Astrocyte (in vitro differentiated cells and primary cell): ENCODE measurements around the gene CLCNKA. TPM values are rescaled to one million over a fixed set of nuclear protein-coding genes. Genes with fewer than 3 reads are reported as not detected.
A peak's percentile ranks its signal among the peaks of the same experiment; 100 is the strongest.

Experiments
- DNase-seq: peaks from one replicate; pipeline ENCODE4 v3.0.0-alpha.2; 2010; ENCODE audit warnings: low read depth
- FAIRE-seq: peaks from 2 replicates; lab custom pipeline; 2011; peaks lifted over from hg19 to GRCh38; lab: Jason Lieb, UNC
- H2AFZ ChIP-seq: 2 replicates; pipeline ENCODE4 v1.6.0; 2012; ENCODE audit warnings: low read depth, low read length, inconsistent platforms
- H3K27ac ChIP-seq: 2 replicates; pipeline ENCODE4 v1.5.1; 2011; ENCODE audit warnings: low read depth, low read length, inconsistent platforms
- H3K27me3 ChIP-seq: 2 replicates; pipeline ENCODE4 v1.6.0; 2011; ENCODE audit warnings: low read length, inconsistent platforms; ENCODE audit not compliant: insufficient read depth
- H3K36me3 ChIP-seq: 2 replicates; pipeline ENCODE4 v1.5.1; 2011; ENCODE audit warnings: low read length, inconsistent platforms; ENCODE audit not compliant: insufficient read depth
- H3K4me1 ChIP-seq: 2 replicates; pipeline ENCODE4 v1.5.1; 2011; ENCODE audit warnings: low read length, inconsistent platforms; ENCODE audit not compliant: insufficient read depth
- H3K4me2 ChIP-seq: 2 replicates; pipeline ENCODE4 v1.6.0; 2012; ENCODE audit warnings: low read length, inconsistent platforms
- H3K4me3 ChIP-seq: 2 replicates; pipeline ENCODE4 v1.5.1; 2011; ENCODE audit warnings: low read depth, mild to moderate bottlenecking, low read length, inconsistent platforms; ENCODE audit not compliant: insufficient read depth
- H3K79me2 ChIP-seq: 2 replicates; pipeline ENCODE4 v1.6.0; 2012; ENCODE audit warnings: mild to moderate bottlenecking, low read length, inconsistent platforms; ENCODE audit not compliant: insufficient read depth
- H3K9ac ChIP-seq: 2 replicates; pipeline ENCODE4 v1.6.0; 2012; ENCODE audit warnings: mild to moderate bottlenecking, low read length, inconsistent platforms
- H3K9me3 ChIP-seq: 2 replicates; pipeline ENCODE4 v1.5.1; 2012; ENCODE audit warnings: low read depth, mild to moderate bottlenecking, low read length, inconsistent platforms; ENCODE audit not compliant: insufficient read depth
- H4K20me1 ChIP-seq: 2 replicates; pipeline ENCODE4 v1.6.0; 2012; ENCODE audit warnings: low read length, inconsistent platforms; ENCODE audit not compliant: insufficient read depth
- H3K27ac Mint-ChIP-seq: one replicate; pipeline ENCODE4 v1.8.0; 2021; ENCODE audit warnings: mild to moderate bottlenecking, mixed read lengths; ENCODE audit not compliant: unreplicated experiment
- H3K27me3 Mint-ChIP-seq: one replicate; pipeline ENCODE4 v1.8.0; 2021; ENCODE audit warnings: low read depth, mixed read lengths; ENCODE audit not compliant: unreplicated experiment
- H3K36me3 Mint-ChIP-seq: one replicate; pipeline ENCODE4 v1.8.0; 2021; ENCODE audit warnings: low read depth, mixed read lengths; ENCODE audit not compliant: unreplicated experiment
- H3K4me1 Mint-ChIP-seq: one replicate; pipeline ENCODE4 v1.8.0; 2021; ENCODE audit warnings: low read depth, mixed read lengths; ENCODE audit not compliant: unreplicated experiment
- H3K4me3 Mint-ChIP-seq: one replicate; pipeline ENCODE4 v1.8.0; 2021; ENCODE audit warnings: mild to moderate bottlenecking, moderate library complexity, mixed read lengths; ENCODE audit not compliant: unreplicated experiment
- H3K9me3 Mint-ChIP-seq: one replicate; pipeline ENCODE4 v1.8.0; 2021; ENCODE audit warnings: mild to moderate bottlenecking, mixed read lengths; ENCODE audit not compliant: unreplicated experiment
- EZH2 ChIP-seq: IDR thresholded peaks from 2 replicates; pipeline ENCODE4 v1.6.1; 2012; ENCODE audit warnings: mild to moderate bottlenecking, low read length, inconsistent platforms; ENCODE audit not compliant: insufficient read depth
- total RNA-seq: library from RNA; stranded (reverse); gene quantifications from 2 replicates; pipeline ENCODE4 v1.2.1, GENCODE V29; 2021
- TF ChIP-seq, protein P1 (sequence below): IDR thresholded peaks from 2 replicates; pipeline ENCODE4 v1.5.1; 2011; ENCODE audit warnings: low read depth, mild to moderate bottlenecking, inconsistent platforms, low read length, moderate library complexity; ENCODE audit not compliant: insufficient read depth

The CLCNKA gene
- total RNA-seq, 1 donor from 2014 or later, result 0.16 TPM

- no peaks in the 10 kb centered on the region for H3K36me3 Mint-ChIP-seq
- no peaks in the 10 kb centered on the region for H3K36me3 ChIP-seq
- H3K4me3 Mint-ChIP-seq, result no peak overlapping the region
- DNase-seq (peak; percentile 25), FAIRE-seq (no peak)
- no peaks in the 10 kb centered on the region for H3K9me3 ChIP-seq
- H4K20me1 ChIP-seq, result no peaks in the 10 kb centered on the region
- H3K27me3 ChIP-seq, result no peaks in the 10 kb centered on the region
- H3K4me1 Mint-ChIP-seq, result no peaks in the 10 kb centered on the region
- no peak overlapping the region for H3K27ac Mint-ChIP-seq
- H3K79me2 ChIP-seq, result no peaks in the 10 kb centered on the region
- H3K27me3 Mint-ChIP-seq, result peaks cover 26% of the 10 kb centered on the region
- H3K4me2 ChIP-seq, result no peak overlapping the region
- no peak overlapping the region for H3K4me3 ChIP-seq
- no peak for TF ChIP-seq EZH2
- TF ChIP-seq, protein P1, sequence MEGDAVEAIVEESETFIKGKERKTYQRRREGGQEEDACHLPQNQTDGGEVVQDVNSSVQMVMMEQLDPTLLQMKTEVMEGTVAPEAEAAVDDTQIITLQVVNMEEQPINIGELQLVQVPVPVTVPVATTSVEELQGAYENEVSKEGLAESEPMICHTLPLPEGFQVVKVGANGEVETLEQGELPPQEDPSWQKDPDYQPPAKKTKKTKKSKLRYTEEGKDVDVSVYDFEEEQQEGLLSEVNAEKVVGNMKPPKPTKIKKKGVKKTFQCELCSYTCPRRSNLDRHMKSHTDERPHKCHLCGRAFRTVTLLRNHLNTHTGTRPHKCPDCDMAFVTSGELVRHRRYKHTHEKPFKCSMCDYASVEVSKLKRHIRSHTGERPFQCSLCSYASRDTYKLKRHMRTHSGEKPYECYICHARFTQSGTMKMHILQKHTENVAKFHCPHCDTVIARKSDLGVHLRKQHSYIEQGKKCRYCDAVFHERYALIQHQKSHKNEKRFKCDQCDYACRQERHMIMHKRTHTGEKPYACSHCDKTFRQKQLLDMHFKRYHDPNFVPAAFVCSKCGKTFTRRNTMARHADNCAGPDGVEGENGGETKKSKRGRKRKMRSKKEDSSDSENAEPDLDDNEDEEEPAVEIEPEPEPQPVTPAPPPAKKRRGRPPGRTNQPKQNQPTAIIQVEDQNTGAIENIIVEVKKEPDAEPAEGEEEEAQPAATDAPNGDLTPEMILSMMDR, result peak; percentile 78
- H3K9me3 Mint-ChIP-seq, result no peaks in the 10 kb centered on the region
- H3K9ac ChIP-seq, result no peak overlapping the region
- H2AFZ ChIP-seq, result no peak overlapping the region
- H3K4me1 ChIP-seq, result no peaks in the 10 kb centered on the region
- no peak overlapping the region for H3K27ac ChIP-seq
These were observed 27.1 kb upstream of the CLCNKA start for GRCh38 chr1:15994590-15995351.

DNA sequence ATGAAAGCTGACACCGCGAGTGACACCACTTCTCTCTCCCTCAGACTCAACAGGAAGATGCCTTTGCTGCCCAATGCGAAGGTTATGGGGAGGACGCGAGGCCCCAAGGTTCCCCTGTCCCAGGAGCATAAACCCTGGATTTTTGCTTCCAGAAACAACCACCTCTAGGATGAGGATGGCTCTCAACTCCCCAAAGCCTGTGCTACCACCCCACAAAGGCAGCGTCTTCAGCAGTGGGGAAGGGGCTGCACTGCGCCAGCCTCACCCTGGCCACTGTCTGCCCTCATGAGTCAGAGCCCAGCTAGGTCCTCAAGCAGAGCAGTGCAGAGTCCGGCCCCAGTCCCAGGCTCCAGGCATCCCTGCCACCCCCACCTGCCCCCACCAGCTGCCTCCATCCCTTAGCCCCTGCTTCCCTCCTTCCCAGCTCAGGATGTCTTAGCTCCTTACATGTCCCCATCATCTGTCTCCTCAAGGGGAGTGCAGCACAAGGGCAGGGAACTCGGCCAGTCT is 24.7 kb upstream of the CLCNKA start:
- TF ChIP-seq, protein P1, result no peak
- no peak for TF ChIP-seq EZH2

GRCh38 chr1:15997637-15998280 is 24.1 kb upstream of the CLCNKA start:
- H4K20me1 ChIP-seq, result no peaks in the 10 kb centered on the region
- H3K9me3 Mint-ChIP-seq, result no peaks in the 10 kb centered on the region
- no peaks in the 10 kb centered on the region for H3K4me1 Mint-ChIP-seq
- H3K27me3 Mint-ChIP-seq, result peaks cover 17% of the 10 kb centered on the region
- FAIRE-seq (no peak), DNase-seq (no peak)
- no peak overlapping the region for H3K9ac ChIP-seq
- no peak overlapping the region for H3K27ac ChIP-seq
- no peaks in the 10 kb centered on the region for H3K36me3 ChIP-seq
- no peaks in the 10 kb centered on the region for H3K4me1 ChIP-seq
- no peaks in the 10 kb centered on the region for H3K36me3 Mint-ChIP-seq
- H3K27ac Mint-ChIP-seq, result no peak overlapping the region
- no peak overlapping the region for H3K4me3 Mint-ChIP-seq
- no peaks in the 10 kb centered on the region for H3K9me3 ChIP-seq
- no peak overlapping the region for H3K4me3 ChIP-seq
- H2AFZ ChIP-seq, result no peak overlapping the region
- H3K27me3 ChIP-seq, result no peaks in the 10 kb centered on the region
- TF ChIP-seq EZH2, result no peak
- TF ChIP-seq, protein P1, result no peak
- H3K79me2 ChIP-seq, result no peaks in the 10 kb centered on the region
- no peak overlapping the region for H3K4me2 ChIP-seq

More for the DNA sequence above, 24.7 kb upstream of the CLCNKA start:
- H2AFZ ChIP-seq, result no peak overlapping the region
- Mint-ChIP-seq H3K27me3 (peaks cover 21% of the 10 kb centered on the region), H3K4me1 (no peaks in the 10 kb centered on the region), H3K9me3 (no peaks in the 10 kb centered on the region), H3K27ac (no peak overlapping the region), H3K36me3 (no peaks in the 10 kb centered on the region), H3K4me3 (no peak overlapping the region)
- H4K20me1 ChIP-seq, result no peaks in the 10 kb centered on the region
- no peak overlapping the region for H3K4me2 ChIP-seq
- no peaks in the 10 kb centered on the region for H3K27me3 ChIP-seq
- no peak overlapping the region for H3K4me3 ChIP-seq
- H3K79me2 ChIP-seq, result no peaks in the 10 kb centered on the region
- no peak for FAIRE-seq
- no peak overlapping the region for H3K9ac ChIP-seq
- no peak for DNase-seq
- no peaks in the 10 kb centered on the region for H3K4me1 ChIP-seq
- no peak overlapping the region for H3K27ac ChIP-seq
- H3K36me3 ChIP-seq, result no peaks in the 10 kb centered on the region
- H3K9me3 ChIP-seq, result no peaks in the 10 kb centered on the region
